Motor neuron (in vitro differentiated cells): ENCODE results near the gene PPFIA1. TPM values are rescaled to one million over a fixed set of nuclear protein-coding genes. Genes with fewer than 3 reads are reported as not detected.
A peak's percentile ranks its signal among the peaks of the same experiment; 100 is the strongest.
"Not testable (repeated sequence)": the region's sequence is repeated elsewhere in the genome, so short reads cannot be mapped to it uniquely, and the experiment has no call there.

Experiments
- ATAC-seq, 8 experiments: fragments of 200-7000 bp; cut with Tn5 transposase; replicated peaks in 6 of 8; 2 replicates each; pipeline ENCODE4 v1.8.0; 2021; ENCODE audit warnings: mild to moderate bottlenecking in 8 of 8, moderate library complexity in 8 of 8
- H3K27ac ChIP-seq, 2 donors: fragments of 250-450 bp; sonication (Bioruptor Pico); 2 replicates each; pipeline ENCODE4 v1.9.0; 2021; ENCODE audit warnings: antibody characterized with exemption in 2 of 2, mild to moderate bottlenecking in 2 of 2, moderate library complexity in 1 of 2
- H3K4me1 ChIP-seq, 2 donors: fragments of 250-450 bp; sonication (Bioruptor Pico); replicated peaks in 1 of 2; 2 replicates each; pipeline ENCODE4 v1.6.1; 2021; ENCODE audit warnings: antibody characterized with exemption in 2 of 2, mild to moderate bottlenecking in 2 of 2, moderate library complexity in 1 of 2
- H3K4me3 ChIP-seq, 5 donors: fragments of 250-450 bp; sonication (Bioruptor Pico); 2 replicates each; pipeline ENCODE4 v1.9.0; 2021; ENCODE audit warnings: antibody characterized with exemption in 5 of 5, mild to moderate bottlenecking in 5 of 5, moderate library complexity in 4 of 5
- WGBS, 10 experiments: fragments of 450-650 bp; shearing (Covaris generic); methylation state at CpG; one replicate each; pipeline ENCODE4 v1.0.0; 2022; 5-methylcytosine and 5-hydroxymethylcytosine counted together
- in situ Hi-C, 9 experiments: fragments of 400-800 bp; cut with MboI; loops; one replicate each; pipeline ENCODE4 v1.15.0; 2021; ENCODE audit warnings: low sequenced_read_pairs in 9 of 9, low pct_unique_long_range_greater_than_20kb in 2 of 9; ENCODE audit not compliant: unreplicated experiment in 9 of 9
- total RNA-seq, 8 experiments: library from RNA; unstranded; fragments of 300-600 nt; gene quantifications; 2 replicates each; pipeline versions ENCODE4 v1.2.3 to v1.2.4, GENCODE V29; 2022

PPFIA1 gene
- total RNA-seq, 8 experiments from 2014 or later: 21.6 to 135 (median 39.0) TPM

- Histone ChIP-seq H3K27ac (no peak overlapping the region), H3K4me1 (no peaks in the 10 kb centered on the region), H3K4me3 (no peak overlapping the region)
- ATAC-seq: no peak
- in situ Hi-C loops: no loop called here
- WGBS, 10 experiments: 55 to 100% (median 96%) methylated on average over 1 to 6 of the region's 7 CpGs
Observed at GRCh38 chr11:70290361-70291065, 20.0 kb downstream of the PPFIA1 start.

DNA sequence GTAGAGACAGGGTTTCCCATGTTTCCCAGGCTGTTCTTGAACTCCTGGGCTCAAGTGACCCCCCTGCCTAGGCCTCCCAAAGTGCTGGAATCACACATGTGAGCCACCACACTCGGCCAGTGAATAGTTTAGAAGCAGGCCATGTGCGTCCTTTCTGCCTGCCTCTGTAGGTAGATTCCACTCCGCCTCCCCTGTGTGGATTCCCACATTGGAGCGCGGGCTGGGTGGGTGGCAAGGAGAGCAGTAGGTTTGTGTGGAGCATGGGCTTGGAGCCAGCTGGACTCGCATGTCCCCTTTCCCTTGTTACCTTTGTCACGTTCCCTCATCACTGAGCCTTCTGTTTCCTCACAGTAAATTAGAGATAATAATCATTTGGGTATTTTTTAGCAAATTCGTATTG is 21.7 kb downstream of the PPFIA1 start:
- H3K4me1 ChIP-seq: no peaks in the 10 kb centered on the region
- H3K27ac ChIP-seq: no peak overlapping the region
- ATAC-seq: no peak
- in situ Hi-C loops: no loop called here
- H3K4me3 ChIP-seq: no peak overlapping the region
- WGBS, 10 experiments: 69 to 100% (median 96%) methylated on average over 1 to 4 of the region's 8 CpGs; no CpG with 5 or more reads in 3 of the 10 experiments

GRCh38 chr11:70292863-70293262 is 22.4 kb downstream of the PPFIA1 start:
- Histone ChIP-seq H3K4me3 (no peak overlapping the region), H3K4me1 (no peaks in the 10 kb centered on the region), H3K27ac (no peak overlapping the region)
- ATAC-seq: no peak
- WGBS, 10 experiments: 75 to 100% (median 93%) methylated on average over 1 to 5 of the region's 6 CpGs; no CpG with 5 or more reads in 1 of the 10 experiments
- in situ Hi-C loops: no loop called here

DNA sequence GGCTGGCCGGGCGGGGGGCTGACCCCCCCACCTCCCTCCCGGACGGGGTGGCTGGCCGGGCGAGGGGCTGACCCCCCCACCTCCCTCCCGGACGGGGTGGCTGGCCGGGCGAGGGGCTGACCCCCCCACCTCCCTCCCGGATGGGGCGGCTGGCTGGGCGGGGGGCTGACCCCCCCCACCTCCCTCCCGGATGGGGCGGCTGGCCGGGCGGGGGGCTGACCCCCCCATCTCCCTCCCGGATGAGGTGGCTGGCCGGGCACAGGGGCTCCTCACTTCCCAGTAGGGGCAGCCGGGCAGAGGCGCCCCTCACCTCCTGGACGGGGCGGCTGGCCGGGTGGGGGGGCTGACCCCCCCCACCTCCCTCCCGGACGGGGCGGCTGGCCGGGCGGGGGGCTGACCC is 24.7 kb downstream of the PPFIA1 start:
- H3K4me3 ChIP-seq, H3K4me1 ChIP-seq, in situ Hi-C loops, H3K27ac ChIP-seq, ATAC-seq: not testable (repeated sequence)
- WGBS, 10 experiments: no CpG with 5 or more reads among the region's 29 CpGs

- 81 to 100% (median 100%) methylated on average over 2 to 5 of the region's 7 CpGs; no CpG with 5 or more reads in 7 of the 10 experiments for WGBS, 10 experiments
- in situ Hi-C loops: no loop called here
- Histone ChIP-seq H3K4me1 (no peaks in the 10 kb centered on the region), H3K27ac (no peak overlapping the region), H3K4me3 (no peak overlapping the region)
- ATAC-seq: no peak
Observed at GRCh38 chr11:70296681-70297080, 26.2 kb downstream of the PPFIA1 start.

DNA sequence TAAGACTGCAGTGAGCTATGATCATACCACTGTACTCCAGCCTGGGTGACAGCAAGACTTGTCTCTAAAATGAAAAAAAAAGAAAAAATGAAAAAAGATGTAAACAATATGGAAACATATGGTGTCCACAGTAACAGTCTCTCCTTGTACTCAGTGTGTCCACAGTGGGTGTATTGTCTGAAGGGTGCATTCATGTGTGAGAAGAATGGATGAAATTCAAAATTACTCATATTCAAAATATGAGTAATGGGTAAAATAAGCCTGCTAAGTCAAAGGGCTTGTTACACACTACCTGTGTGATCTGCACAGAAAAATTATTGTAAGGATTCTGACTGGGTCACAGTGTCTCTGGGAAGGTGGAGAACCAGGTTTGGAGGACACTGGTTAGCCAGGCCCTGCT is 26.9 kb downstream of the PPFIA1 start:
- in situ Hi-C loops: no loop called here
- Histone ChIP-seq H3K4me1 (no peaks in the 10 kb centered on the region), H3K27ac (no peak overlapping the region), H3K4me3 (no peak overlapping the region)
- peak in 1 of 8 experiments; percentile 52 for ATAC-seq

DNA sequence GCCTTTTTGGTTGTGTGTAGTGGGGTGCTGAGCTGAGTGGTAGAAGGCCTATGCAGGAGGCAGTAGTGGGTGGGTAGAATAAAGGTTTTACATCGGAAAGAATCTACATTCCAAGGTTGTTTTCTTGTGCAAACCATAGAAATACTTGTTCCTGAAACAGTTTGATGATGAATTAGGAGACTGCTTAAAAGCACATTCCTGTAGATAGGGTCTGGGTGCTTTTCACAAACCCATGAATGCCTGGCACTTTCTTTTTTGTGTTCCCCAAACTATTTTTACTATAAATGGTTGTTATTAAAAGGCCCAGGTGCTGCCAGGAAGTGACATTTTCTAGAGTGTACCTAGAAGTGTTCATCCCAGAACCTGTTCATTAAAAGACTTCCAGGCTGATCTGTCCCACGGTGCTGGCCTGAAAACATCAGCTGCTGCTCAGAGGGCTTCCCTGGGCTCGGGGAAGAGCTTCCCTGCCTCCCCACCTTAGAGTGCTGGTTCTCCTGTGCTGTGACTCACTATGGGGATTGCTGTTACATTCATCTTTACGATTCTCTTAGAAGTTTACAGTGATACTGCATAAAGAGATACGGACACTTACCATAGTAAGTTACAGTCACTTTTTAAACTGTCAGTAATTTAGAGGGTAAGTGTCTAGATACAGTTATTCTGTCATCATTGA is 27.9 kb downstream of the PPFIA1 start:
- no peak overlapping the region for H3K27ac ChIP-seq
- WGBS, 10 experiments: 74 to 92% (median 81%) methylated on average over 2 to 5 of the region's 5 CpGs; no CpG with 5 or more reads in 3 of the 10 experiments
- ATAC-seq: no peak
- no peak overlapping the region for H3K4me3 ChIP-seq
- H3K4me1 ChIP-seq: no peaks in the 10 kb centered on the region
- in situ Hi-C loops: no loop called here

- Histone ChIP-seq H3K4me1 (no peaks in the 10 kb centered on the region), H3K27ac (no peak overlapping the region), H3K4me3 (no peak overlapping the region)
- WGBS, 10 experiments: 67 to 100% (median 93%) methylated on average over 1 to 3 of the region's 11 CpGs; no CpG with 5 or more reads in 7 of the 10 experiments
- ATAC-seq: no peak
- in situ Hi-C loops: no loop called here
Observed at GRCh38 chr11:70299636-70300035, 29.1 kb downstream of the PPFIA1 start.

DNA sequence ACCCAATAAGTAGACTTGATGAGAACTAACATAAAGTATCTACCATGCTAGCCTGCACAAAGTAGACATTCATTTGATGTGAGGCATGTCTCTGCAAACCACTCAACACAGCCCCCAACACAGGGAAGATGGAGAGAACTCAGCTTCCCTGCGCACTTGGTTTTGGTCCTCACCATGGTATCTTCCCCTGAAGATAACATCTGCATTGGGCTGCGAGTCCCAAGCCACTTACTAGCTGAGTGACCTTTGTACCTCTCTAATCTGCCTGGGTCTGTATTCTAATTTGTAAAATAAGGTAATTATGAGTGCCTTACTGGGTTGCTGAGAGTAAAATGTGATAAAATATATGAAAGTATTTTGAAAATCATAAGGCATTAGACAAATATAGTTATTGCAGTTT is 30.7 kb downstream of the PPFIA1 start:
- in situ Hi-C loops: no loop called here
- Histone ChIP-seq H3K4me1 (no peaks in the 10 kb centered on the region), H3K27ac (no peak overlapping the region), H3K4me3 (no peak overlapping the region)
- WGBS, 10 experiments: 80 to 100% (median 89%) methylated on average over 1 to 2 of the region's 2 CpGs; no CpG with 5 or more reads in 6 of the 10 experiments
- no peak for ATAC-seq

GRCh38 chr11:70301721-70302418 is 31.4 kb downstream of the PPFIA1 start:
- no peak for ATAC-seq
- in situ Hi-C loops: no loop called here
- no peaks in the 10 kb centered on the region for H3K4me1 ChIP-seq
- H3K27ac ChIP-seq: no peak overlapping the region
- no peak overlapping the region for H3K4me3 ChIP-seq
- WGBS, 10 experiments: 79 to 100% (median 94%) methylated on average over 1 to 10 of the region's 13 CpGs; no CpG with 5 or more reads in 2 of the 10 experiments

GRCh38 chr11:70302419-70302752 is 31.9 kb downstream of the PPFIA1 start:
- Histone ChIP-seq H3K4me3 (no peak overlapping the region), H3K27ac (no peak overlapping the region), H3K4me1 (no peaks in the 10 kb centered on the region)
- in situ Hi-C loops: no loop called here
- ATAC-seq: peak in 2 of 8 experiments; percentile 31
- WGBS, 10 experiments: 14 to 92% (median 81%) methylated on average over 1 to 6 of the region's 7 CpGs

- no peak overlapping the region for H3K27ac ChIP-seq
- no peak overlapping the region for H3K4me3 ChIP-seq
- peak in 3 of 8 experiments; percentile 36 to 71 (median 60) for ATAC-seq
- H3K4me1 ChIP-seq: no peaks in the 10 kb centered on the region
- WGBS, 10 experiments: 0 to 94% (median 65%) methylated on average over 1 to 12 of the region's 13 CpGs; no CpG with 5 or more reads in 2 of the 10 experiments
- in situ Hi-C loops: no loop called here
Observed at GRCh38 chr11:70303070-70303469, 32.6 kb downstream of the PPFIA1 start.

GRCh38 chr11:70304208-70304603 is 33.7 kb downstream of the PPFIA1 start:
- in situ Hi-C loops: no loop called here
- no peaks in the 10 kb centered on the region for H3K4me1 ChIP-seq
- H3K27ac ChIP-seq: no peak overlapping the region
- H3K4me3 ChIP-seq: no peak overlapping the region
- 100% methylated on average over 1 to 2 of the region's 2 CpGs; no CpG with 5 or more reads in 7 of the 10 experiments for WGBS, 10 experiments
- no peak for ATAC-seq
